GM18870 (cell line): ENCODE data around the gene KCNJ6.

Experiments
- ATAC-seq: cut with Tn5 transposase; IDR thresholded peaks from one replicate; pipeline ENCODE4 v1.9.1; 2021; ENCODE audit warnings: moderate library complexity; ENCODE audit not compliant: unreplicated experiment

KCNJ6 gene

DNA sequence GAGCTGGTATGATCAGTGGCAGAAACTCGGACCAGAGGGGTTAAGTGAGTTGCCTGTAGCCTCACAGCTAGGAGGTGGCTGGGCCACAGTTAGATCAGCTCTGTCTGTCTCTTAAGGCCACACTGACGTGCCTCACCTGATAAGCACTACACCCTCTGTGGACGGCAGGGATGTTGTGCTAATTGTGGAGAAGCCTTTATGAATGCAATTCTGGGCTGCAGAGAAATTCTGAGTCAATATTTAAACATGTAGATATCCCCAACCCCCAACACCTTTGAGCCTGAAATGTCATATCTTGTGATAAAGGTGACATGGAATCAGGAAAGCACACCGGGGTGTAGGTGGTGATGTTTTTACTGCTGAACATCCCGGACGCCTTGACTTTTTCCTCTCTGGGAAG is 88.3 kb downstream of the KCNJ6 start:
- ATAC-seq, result no peak

- no peak for ATAC-seq
Observed at GRCh38 chr21:37821786-37822450, 94.3 kb downstream of the KCNJ6 start.

GRCh38 chr21:37821092-37821491 is 95.2 kb downstream of the KCNJ6 start:
- ATAC-seq, result no peak

- ATAC-seq, result no peak
Observed at GRCh38 chr21:37819372-37819771, 96.9 kb downstream of the KCNJ6 start.

GRCh38 chr21:37817242-37817641 is 99.0 kb downstream of the KCNJ6 start:
- no peak for ATAC-seq

- ATAC-seq, result no peak
Observed at GRCh38 chr21:37815893-37816292, 100.4 kb downstream of the KCNJ6 start.

GRCh38 chr21:37811711-37812110 is 104.5 kb downstream of the KCNJ6 start:
- no peak for ATAC-seq

- no peak for ATAC-seq
Observed at GRCh38 chr21:37808261-37808660, 108.0 kb downstream of the KCNJ6 start.

DNA sequence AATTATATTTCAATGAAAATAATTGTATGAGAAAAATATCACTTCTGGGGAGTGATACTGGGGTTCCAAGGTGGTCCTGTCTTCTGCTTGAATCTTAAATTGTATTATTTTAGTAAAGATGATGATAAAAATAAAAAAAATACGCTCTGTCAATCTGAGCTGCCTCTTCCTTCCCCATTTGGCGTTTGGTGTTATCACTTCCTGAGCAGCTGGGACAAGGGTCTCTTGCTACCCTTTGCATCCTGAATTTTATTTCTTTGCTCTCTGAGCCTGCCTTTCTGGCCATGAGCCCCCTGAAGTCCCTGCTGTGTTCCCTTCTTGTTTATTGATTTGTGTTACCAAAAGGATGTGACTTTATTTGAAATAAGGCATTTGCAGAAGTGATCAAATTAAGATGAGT is 111.0 kb downstream of the KCNJ6 start:
- ATAC-seq, result no peak

- no peak for ATAC-seq
Observed at GRCh38 chr21:37804001-37804400, 112.3 kb downstream of the KCNJ6 start.

GRCh38 chr21:37803101-37803651 is 113.1 kb downstream of the KCNJ6 start:
- ATAC-seq, result no peak

DNA sequence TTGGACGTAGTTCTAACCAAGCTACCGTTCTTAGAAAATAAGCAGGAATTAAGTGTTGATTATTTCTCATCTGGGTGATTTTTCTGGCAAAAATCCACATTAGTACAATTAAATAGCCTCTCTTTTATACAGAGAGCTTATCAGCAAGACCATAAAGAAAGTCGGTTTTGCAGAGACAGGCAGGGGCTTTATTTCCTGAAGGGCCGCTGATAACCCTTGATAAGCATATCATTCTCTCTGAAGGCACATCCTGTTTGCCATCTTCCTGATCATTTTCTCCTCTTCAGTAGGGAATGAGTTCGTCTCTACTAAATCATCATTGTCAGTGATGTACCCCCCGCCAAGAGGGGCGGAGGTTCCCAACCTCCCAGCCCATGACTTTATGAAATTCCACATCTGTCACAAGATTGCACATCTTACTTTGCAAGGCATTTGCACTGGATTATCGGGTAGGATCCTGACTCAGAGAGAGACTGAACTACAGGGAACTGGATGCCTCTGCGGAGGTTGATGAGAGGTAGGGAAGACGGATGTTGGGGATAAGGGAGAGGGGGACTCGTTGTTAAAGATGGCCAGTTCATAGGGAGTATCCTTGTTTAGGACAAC is 115.7 kb downstream of the KCNJ6 start:
- ATAC-seq, result no peak

- ATAC-seq, result no peak
Observed at GRCh38 chr21:37800057-37800455, 116.2 kb downstream of the KCNJ6 start.

DNA sequence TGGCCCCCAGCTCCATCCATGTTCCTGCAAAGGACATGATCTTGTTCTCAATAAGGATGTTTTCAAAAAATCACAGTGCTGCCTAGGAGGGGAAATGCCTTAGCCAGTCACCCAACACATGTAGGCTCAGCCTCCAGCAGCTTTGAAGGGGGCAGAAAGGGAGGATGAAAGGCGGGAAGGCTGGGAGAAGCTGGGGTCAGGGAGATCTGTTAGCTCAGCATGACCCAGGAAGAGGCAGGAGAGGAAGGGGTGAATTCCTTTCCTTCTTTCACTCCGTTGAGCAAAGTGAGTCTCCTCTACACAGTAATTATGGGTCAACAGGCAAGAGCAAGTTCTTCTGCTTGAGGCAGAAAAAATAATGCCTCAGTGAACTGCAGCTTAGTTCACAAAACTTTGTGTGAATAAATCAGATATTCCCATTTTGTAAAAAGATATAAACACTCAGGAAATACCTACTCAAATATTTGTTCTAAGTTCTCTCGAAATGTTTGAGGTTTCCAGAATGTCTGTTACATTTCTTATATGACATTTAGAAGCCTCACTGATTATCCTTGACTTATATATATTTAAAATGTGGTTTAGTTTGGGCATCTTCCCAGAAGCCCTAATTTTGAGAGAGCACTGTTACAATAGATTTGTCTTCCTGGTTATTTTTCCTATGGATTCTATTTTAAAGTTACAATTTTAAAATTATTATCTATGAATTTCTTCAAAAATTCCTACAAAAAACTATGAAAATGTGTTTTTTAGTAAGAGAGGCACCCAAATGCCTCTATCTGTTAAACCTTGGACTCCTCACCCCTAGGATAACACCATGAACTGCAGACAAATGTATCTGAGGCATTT is 116.8 kb downstream of the KCNJ6 start:
- no peak for ATAC-seq

DNA sequence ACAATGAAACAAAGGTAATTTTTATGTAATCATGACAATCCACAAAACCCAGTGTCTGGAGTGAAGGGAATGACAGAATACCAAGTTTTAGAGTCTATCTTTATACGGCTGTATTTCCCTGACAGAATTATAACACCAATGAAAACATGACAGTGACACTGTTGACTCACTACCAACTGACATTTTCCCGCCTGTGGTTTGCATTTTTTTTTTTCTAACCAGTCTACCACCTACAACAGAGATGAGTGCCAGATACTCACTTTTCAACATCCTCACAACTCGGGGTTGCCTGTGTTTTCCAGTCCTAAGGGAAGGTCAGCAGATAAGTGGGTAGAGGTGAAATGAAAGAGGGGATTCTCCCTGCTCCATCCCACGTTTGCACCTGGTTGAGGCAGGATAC is 118.9 kb downstream of the KCNJ6 start:
- ATAC-seq, result no peak

DNA sequence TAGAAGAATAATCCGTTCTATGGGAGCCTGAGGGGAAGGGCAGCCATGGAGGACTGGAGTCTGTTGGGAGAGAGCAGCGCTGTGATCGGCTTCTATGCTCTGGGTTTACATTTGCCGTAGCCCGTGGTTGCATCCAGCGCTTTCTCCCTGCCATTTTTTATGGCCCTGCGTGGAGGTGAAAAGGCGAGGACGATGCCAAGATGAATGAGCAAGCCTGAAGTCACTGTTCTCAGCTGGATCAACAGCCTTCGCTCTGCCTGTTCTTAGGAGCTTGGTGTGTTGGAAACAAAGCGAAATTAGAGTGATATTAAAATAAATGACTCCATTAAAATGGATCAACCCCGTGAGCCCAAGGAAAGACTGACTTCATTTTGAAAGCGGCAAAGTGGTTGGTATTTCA is 120.2 kb downstream of the KCNJ6 start:
- no peak for ATAC-seq

GRCh38 chr21:37793660-37794059 is 122.6 kb downstream of the KCNJ6 start:
- no peak for ATAC-seq

DNA sequence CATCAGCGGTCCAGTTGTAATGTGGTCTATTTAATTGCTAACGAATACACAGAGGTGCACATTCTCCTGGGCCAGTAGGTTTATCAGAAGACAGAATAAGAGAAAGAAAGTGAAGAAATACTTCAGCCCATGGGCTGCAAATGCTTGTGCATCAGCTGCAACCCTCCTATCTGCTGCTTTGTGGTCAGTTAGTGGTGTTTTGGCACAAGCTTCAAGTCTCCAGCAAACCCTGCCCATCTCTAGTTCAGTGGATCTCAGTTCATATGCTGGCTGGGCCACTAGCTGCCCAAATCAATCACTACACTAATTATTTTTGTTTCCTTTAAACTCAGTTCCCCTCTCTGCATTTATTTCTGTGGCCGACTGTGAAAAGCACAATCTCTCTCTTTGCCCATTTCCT is 124.2 kb downstream of the KCNJ6 start:
- no peak for ATAC-seq

DNA sequence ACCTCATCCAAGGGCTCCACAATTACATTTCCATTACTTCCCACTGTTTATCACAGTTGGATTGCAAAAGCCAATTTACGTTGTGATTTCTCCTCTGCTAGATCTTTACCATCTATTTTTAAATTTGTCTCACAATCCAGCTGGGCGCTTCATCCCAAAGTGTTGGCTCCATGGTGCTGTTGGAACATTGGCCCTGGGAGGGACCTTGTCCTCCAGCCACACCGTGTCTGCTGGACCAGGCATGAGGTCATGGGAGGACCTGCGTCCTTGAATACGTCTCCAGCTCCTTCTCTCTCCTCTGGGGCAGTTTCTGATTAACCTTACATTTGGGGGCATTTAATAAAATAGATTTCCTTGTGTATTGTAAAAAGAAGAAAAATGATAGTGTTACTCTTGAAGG is 125.4 kb downstream of the KCNJ6 start:
- ATAC-seq, result no peak

- no peak for ATAC-seq
Observed at GRCh38 chr21:37788503-37788902, 127.8 kb downstream of the KCNJ6 start.

- ATAC-seq, result no peak
Observed at GRCh38 chr21:37787456-37787855, 128.8 kb downstream of the KCNJ6 start.
